ENCODE data around the gene PLA2G2F.
"Not testable (repeated sequence)": the region's sequence is repeated elsewhere in the genome, so short reads cannot be mapped to it uniquely, and the experiment has no call there.

PLA2G2F gene

GRCh38 chr1:20114021-20114648, 25.0 kb upstream of the PLA2G2F start:
- no peak for DNase-seq (ENCODE audit: low read depth)

GRCh38 chr1:20115479-20115878, 23.6 kb upstream of the PLA2G2F start:
- no peak for DNase-seq (ENCODE audit: low read depth)

GRCh38 chr1:20115916-20116315, 23.2 kb upstream of the PLA2G2F start:
- no peak for DNase-seq (ENCODE audit: low read depth)

- no peak for DNase-seq (ENCODE audit: low read depth)
Observed at GRCh38 chr1:20117236-20117635, 21.9 kb upstream of the PLA2G2F start.

GRCh38 chr1:20119347-20119746, 19.8 kb upstream of the PLA2G2F start, which contains the start of gene PLA2G2D:
Gene PLA2G2D (minus strand): TSS chr1:20119536. CDS start chr1:20119498, 38 bp downstream.
- DNase-seq (ENCODE audit: low read depth): no peak

- DNase-seq (ENCODE audit: low read depth): no peak
Observed at GRCh38 chr1:20120796-20121195, 18.3 kb upstream of the PLA2G2F start.

- DNase-seq (ENCODE audit: low read depth): no peak
Observed at GRCh38 chr1:20123722-20124455, 15.2 kb upstream of the PLA2G2F start.

- peak; percentile 26 for DNase-seq (ENCODE audit: low read depth)
Observed at GRCh38 chr1:20124456-20125057, 14.6 kb upstream of the PLA2G2F start.

GRCh38 chr1:20125100-20125499, 14.0 kb upstream of the PLA2G2F start:
- DNase-seq (ENCODE audit: low read depth): no peak

GRCh38 chr1:20126041-20126805, 12.9 kb upstream of the PLA2G2F start:
- DNase-seq (ENCODE audit: low read depth): no peak

- DNase-seq (ENCODE audit: low read depth): no peak
Observed at GRCh38 chr1:20126806-20127440, 12.2 kb upstream of the PLA2G2F start.

GRCh38 chr1:20130518-20130917, 8.6 kb upstream of the PLA2G2F start:
- not testable (repeated sequence) for DNase-seq (ENCODE audit: low read depth)

- DNase-seq (ENCODE audit: low read depth): no peak
Observed at GRCh38 chr1:20134995-20135394, 4.1 kb upstream of the PLA2G2F start.

- DNase-seq (ENCODE audit: low read depth): no peak
Observed at GRCh38 chr1:20136249-20136648, 2.9 kb upstream of the PLA2G2F start.

- no peak for DNase-seq (ENCODE audit: low read depth)
Observed at GRCh38 chr1:20137055-20137454, 2.1 kb upstream of the PLA2G2F start.

- DNase-seq (ENCODE audit: low read depth): no peak
Observed at GRCh38 chr1:20137604-20138003, 1.5 kb upstream of the PLA2G2F start.

- no peak for DNase-seq (ENCODE audit: low read depth)
Observed at GRCh38 chr1:20138346-20138745, 777 bp upstream of the PLA2G2F start.

- DNase-seq (ENCODE audit: low read depth): no peak
Observed at GRCh38 chr1:20139776-20140612, 871 bp downstream of the PLA2G2F start.

GRCh38 chr1:20141001-20141400, 1.9 kb downstream of the PLA2G2F start:
- DNase-seq (ENCODE audit: low read depth): no peak

GRCh38 chr1:20141466-20141865, 2.3 kb downstream of the PLA2G2F start:
- no peak for DNase-seq (ENCODE audit: low read depth)

Data from fibroblast of the conjunctiva (primary cell).